NB4 (cell line): ENCODE measurements around the gene ARAP3.

Source experiments
- DNase-seq: peaks from one replicate; pipeline ENCODE4 v3.0.0; 2010; ENCODE audit warnings: low read depth
- H3K4me3 ChIP-seq: one replicate; pipeline ENCODE4 v1.5.1; 2011; ENCODE audit warnings: mild to moderate bottlenecking, low read depth, low read length, moderate library complexity
- CTCF ChIP-seq: IDR thresholded peaks from one replicate; pipeline ENCODE4 v1.5.1; 2012; ENCODE audit warnings: low read depth, low read length
- MAX ChIP-seq: IDR thresholded peaks from 2 replicates; pipeline ENCODE4 v1.6.1; 2011; ENCODE audit warnings: low read depth, low read length
- MYC ChIP-seq: IDR thresholded peaks from 2 replicates; pipeline ENCODE4 v1.6.1; 2011; ENCODE audit warnings: low read depth, low read length
- POLR2A ChIP-seq: IDR thresholded peaks from 2 replicates; pipeline ENCODE4 v1.6.1; 2011; ENCODE audit warnings: mild to moderate bottlenecking; ENCODE audit not compliant: insufficient read length; ENCODE audit errors: extremely low read depth

Gene ARAP3

GRCh38 chr5:141639357-141640050, 42.5 kb downstream of the ARAP3 start:
- TF ChIP-seq POLR2A = no peak
- no peak for TF ChIP-seq MAX
- TF ChIP-seq MYC = no peak
- TF ChIP-seq CTCF = no peak
- DNase-seq = no peak
- H3K4me3 ChIP-seq = no peak overlapping the region

GRCh38 chr5:141638771-141639170, 43.3 kb downstream of the ARAP3 start:
- H3K4me3 ChIP-seq = no peak overlapping the region
- TF ChIP-seq MAX (no peak), POLR2A (no peak), MYC (no peak), CTCF (no peak)
- DNase-seq = no peak

- peak; percentile 66 for DNase-seq
- H3K4me3 ChIP-seq = peak overlapping the region; percentile 56
- TF ChIP-seq MAX = peak; percentile 50; the same call in 1 of the 2 replicates
- TF ChIP-seq CTCF = no peak
- 0 out of 2 replicates have a peak, but pooled peaks have one; percentile 17 for TF ChIP-seq MYC
Measured at GRCh38 chr5:141637767-141638419, 44.1 kb downstream of the ARAP3 start.

- H3K4me3 ChIP-seq = peak overlapping the region; percentile 56
- TF ChIP-seq POLR2A = no peak
- DNase-seq = peak; percentile 35
Measured at GRCh38 chr5:141637123-141637766, 44.8 kb downstream of the ARAP3 start.

GRCh38 chr5:141636413-141637122, 45.5 kb downstream of the ARAP3 start, which contains the start of the genes HDAC3 and RELL2:
TSS of gene HDAC3 (minus strand) at chr5:141636849. CDS start at chr5:141636790, 59 bp downstream.
TSS of gene RELL2 (plus strand) at chr5:141636997. CDS start at chr5:141638226, 1,229 bp downstream.
- peak within 1 kb of the TSS; percentile 96 for H3K4me3 ChIP-seq
- peak; percentile 89 for DNase-seq
- TF ChIP-seq POLR2A (peak; percentile 64), MYC (no peak), MAX (no peak), CTCF (no peak)

- no peak for DNase-seq
- TF ChIP-seq MAX = no peak
- TF ChIP-seq POLR2A = no peak
- no peak for TF ChIP-seq MYC
- TF ChIP-seq CTCF = no peak
- peak overlapping the region; percentile 96 for H3K4me3 ChIP-seq
Measured at GRCh38 chr5:141636106-141636412, 46.0 kb downstream of the ARAP3 start.
